ENCODE data around the gene GLYATL3.

GRCh38 chr6:49523901-49524300 is 24.2 kb downstream of the GLYATL3 start:
- no peak for TF ChIP-seq CTCF (conservative IDR thresholded peaks at IDR 0.05; ENCODE audit: low read depth, low read length)
- no peak for TF ChIP-seq EZH2 (IDR thresholded peaks at IDR 0.05; ENCODE audit: low read length, unreplicated experiment)
- TF ChIP-seq EZH2phosphoT487 (IDR thresholded peaks at IDR 0.05; ENCODE audit: borderline replicate concordance, low read length): no peak

Measured in PC-3 (cell line).